ENCODE results near the gene SIDT2. TPM values are rescaled to one million over a fixed set of nuclear protein-coding genes. Genes with fewer than 3 reads are reported as not detected.
A peak's percentile ranks its signal among the peaks of the same experiment; 100 is the strongest.

The SIDT2 gene
- total RNA-seq, 4 donors from 2014 or later: 15.3 to 50.1 (median 33.6) TPM

DNA sequence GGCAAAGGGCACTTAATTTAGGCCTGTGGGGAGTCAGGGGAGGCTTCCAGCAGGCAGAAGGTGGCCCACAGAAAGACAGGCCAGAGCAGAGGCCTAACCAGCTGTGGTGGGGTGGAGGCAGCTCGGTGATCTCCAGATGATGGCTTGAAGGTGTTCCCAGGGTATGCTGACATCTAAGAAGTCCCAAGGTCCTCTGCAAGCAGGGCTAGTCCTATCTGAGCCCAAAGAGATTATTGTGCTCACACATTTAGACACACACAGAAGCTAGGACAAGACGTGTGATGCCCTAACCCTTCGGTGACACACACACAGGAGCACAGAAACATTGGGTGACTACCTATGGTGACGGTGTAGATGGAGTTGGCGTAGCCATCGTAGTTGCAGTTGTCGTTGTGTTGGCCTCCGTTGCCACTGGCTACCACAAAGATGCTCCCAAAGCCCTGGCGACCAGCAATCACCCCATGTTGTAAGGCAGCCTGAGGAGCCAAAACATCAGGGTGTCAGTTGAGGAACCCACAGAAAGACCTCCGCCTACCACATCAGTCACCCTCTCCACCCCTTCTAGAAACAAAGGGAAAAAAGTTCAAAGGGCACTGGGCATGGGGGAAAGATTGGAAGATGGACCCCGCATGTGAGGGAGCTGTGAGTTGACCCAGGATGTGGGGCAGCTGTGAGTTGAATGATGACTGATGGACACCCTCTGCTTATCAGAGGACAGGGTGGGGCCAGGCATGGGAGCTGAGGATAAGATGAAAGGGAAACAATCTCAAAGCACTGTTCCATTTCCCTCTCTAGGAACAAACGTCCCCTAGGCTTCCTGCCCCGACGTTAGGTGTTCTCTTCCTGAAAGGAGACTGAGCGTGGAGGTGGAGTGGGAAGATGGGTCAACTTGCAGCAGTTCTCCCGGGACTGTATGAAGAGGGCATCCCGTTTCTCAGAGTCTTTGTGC is 45.5 kb downstream of the SIDT2 start:
- Histone ChIP-seq H3K4me1 (peaks cover 17 to 80% (median 37%) of the 10 kb centered on the region in 3 donors), H3K27me3 (no peaks in the 10 kb centered on the region), H3K9me3 (no peaks in the 10 kb centered on the region), H3K36me3 (peaks cover 0 to 61% of the 10 kb centered on the region in 2 donors), H3K27ac (peak overlapping the region in 3 of 4 donors; percentile 93 to 95 (median 95)), H3K4me3 (no peak overlapping the region)
- TF ChIP-seq CTCF (IDR thresholded peaks at IDR 0.05): no peak
- TF ChIP-seq POLR2A (IDR thresholded peaks at IDR 0.05): no peak
- no peak for TF ChIP-seq POLR2AphosphoS5 (IDR thresholded peaks at IDR 0.05)
- no peak for TF ChIP-seq EP300 (IDR thresholded peaks at IDR 0.05)
- WGBS, 2 donors (ENCODE audit: low coverage in 1 of 2): 48 to 74% methylated on average over 5 to 13 of the region's 17 CpGs
- no peak for ATAC-seq

- no peak overlapping the region for H3K4me3 ChIP-seq
- 87 to 93% methylated on average over 3 to 6 of the region's 9 CpGs for WGBS, 2 donors (ENCODE audit: low coverage in 1 of 2)
- H3K27ac ChIP-seq: peak overlapping the region in 2 of 4 donors; percentile 93 to 95
- TF ChIP-seq EP300 (IDR thresholded peaks at IDR 0.05) (no peak), POLR2A (IDR thresholded peaks at IDR 0.05) (no peak)
- no peaks in the 10 kb centered on the region for H3K27me3 ChIP-seq
- no peaks in the 10 kb centered on the region for H3K9me3 ChIP-seq
- H3K4me1 ChIP-seq: peaks cover 3 to 80% (median 25%) of the 10 kb centered on the region in 3 donors
- ATAC-seq: no peak
- peaks cover 0 to 67% of the 10 kb centered on the region in 2 donors for H3K36me3 ChIP-seq
Measured at GRCh38 chr11:117225553-117226170, 47.1 kb downstream of the SIDT2 start.

GRCh38 chr11:117226388-117227385 is 48.1 kb downstream of the SIDT2 start:
- H3K9me3 ChIP-seq: no peaks in the 10 kb centered on the region
- no peaks in the 10 kb centered on the region for H3K27me3 ChIP-seq
- ATAC-seq: peak; percentile 58
- no peak overlapping the region for H3K4me3 ChIP-seq
- peaks cover 0 to 67% of the 10 kb centered on the region in 2 donors for H3K36me3 ChIP-seq
- peak overlapping the region in 3 of 4 donors; percentile 40 to 95 (median 93) for H3K27ac ChIP-seq
- TF ChIP-seq EP300 (IDR thresholded peaks at IDR 0.05) (no peak), CTCF (IDR thresholded peaks at IDR 0.05) (peak in 3 of 4 experiments; percentile 82 to 93 (median 89))
- WGBS, 2 donors (ENCODE audit: low coverage in 1 of 2): 43 to 66% methylated on average over 6 to 10 of the region's 19 CpGs
- H3K4me1 ChIP-seq: peaks cover 3 to 80% (median 23%) of the 10 kb centered on the region in 3 donors

DNA sequence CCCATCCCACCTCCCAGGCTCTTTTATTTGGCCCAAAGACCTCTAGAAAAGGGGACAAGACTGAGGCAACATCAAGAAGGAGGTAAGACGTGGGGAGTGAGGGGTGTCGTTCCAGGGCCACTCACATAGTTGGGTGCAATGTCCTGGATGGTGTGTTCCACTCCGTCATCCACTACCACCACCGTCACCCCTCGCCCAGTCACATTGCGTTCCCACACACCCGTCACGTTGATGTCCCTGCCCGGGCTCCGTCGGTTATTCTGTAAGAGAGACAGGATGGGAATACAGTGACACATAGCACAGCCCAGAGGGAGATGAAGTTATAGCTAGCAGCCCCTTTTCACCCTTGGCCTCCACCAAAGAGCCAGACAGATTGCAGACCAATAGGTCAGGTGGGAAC is 49.5 kb downstream of the SIDT2 start:
- Histone ChIP-seq H3K9me3 (no peaks in the 10 kb centered on the region), H3K27ac (no peak overlapping the region), H3K36me3 (peaks cover 0 to 65% of the 10 kb centered on the region in 2 donors), H3K4me1 (peaks cover 0 to 69% (median 13%) of the 10 kb centered on the region in 3 donors), H3K4me3 (no peak overlapping the region), H3K27me3 (no peaks in the 10 kb centered on the region)
- WGBS, 2 donors (ENCODE audit: low coverage in 1 of 2): 90% methylated on average over 8 of the region's 11 CpGs; no CpG with 5 or more reads in 1 of the 2 donors
- TF ChIP-seq POLR2AphosphoS5 (IDR thresholded peaks at IDR 0.05) (no peak), EP300 (IDR thresholded peaks at IDR 0.05) (no peak), POLR2A (IDR thresholded peaks at IDR 0.05) (no peak), CTCF (IDR thresholded peaks at IDR 0.05) (no peak)
- no peak for ATAC-seq

All from gastroesophageal sphincter (tissue), 4 donors.